Lower lobe of right lung (tissue), 2 donors: ENCODE measurements around the gene CXorf66. TPM values are rescaled to one million over a fixed set of nuclear protein-coding genes. Genes with fewer than 3 reads are reported as not detected.

Source experiments
- ATAC-seq, 2 donors: fragments of 200-7000 bp; cut with Tn5 transposase; one replicate each; pipeline ENCODE4 v1.9.1; 2020 to 2022; ENCODE audit warnings: mild to moderate bottlenecking in 2 of 2, moderate library complexity in 2 of 2
- DNase-seq: peaks from one replicate; pipeline ENCODE4 v3.0.0-alpha.2; 2020
- H3K27ac ChIP-seq: fragments of 200-600 bp; one replicate; pipeline ENCODE4 v1.8.0; 2022
- H3K27me3 ChIP-seq: fragments of 200-600 bp; one replicate; pipeline ENCODE4 v1.8.0; 2022; ENCODE audit warnings: low read depth
- H3K36me3 ChIP-seq: fragments of 200-600 bp; one replicate; pipeline ENCODE4 v1.8.0; 2022; ENCODE audit warnings: mild to moderate bottlenecking
- H3K4me1 ChIP-seq: fragments of 200-600 bp; one replicate; pipeline ENCODE4 v1.8.0; 2022
- H3K4me3 ChIP-seq: fragments of 200-600 bp; one replicate; pipeline ENCODE4 v1.8.0; 2022; ENCODE audit warnings: mild to moderate bottlenecking
- H3K9me3 ChIP-seq: fragments of 200-600 bp; one replicate; pipeline ENCODE4 v1.8.0; 2022
- CTCF ChIP-seq: fragments of 200-600 bp; IDR thresholded peaks from one replicate; pipeline ENCODE4 v1.8.0; 2022; ENCODE audit warnings: antibody characterized with exemption, mild to moderate bottlenecking
- intact Hi-C: fragments of 100-400 bp; cut with DNase I; formaldehyde crosslinking; loops from one replicate; pipeline ENCODE4 v1.11.0; 2022
- long read RNA-seq: library from polyadenylated mRNA; unstranded; transcript quantifications from one replicate; pipeline ENCODE4 v2.0.0, GENCODE V29; 2021
- total RNA-seq: library from RNA; stranded (reverse); fragmentation: NEBNext Ultra II Directional; extraction: Animal tissue kit (Norgen Biotek cat#: 25700); gene quantifications from one replicate; pipeline ENCODE4 v1.2.1, GENCODE V29; 2021
- donor health status: DM: no; HTN: yes; CAD: no; lungs with severe emphysema.

The CXorf66 gene
- not detected for total RNA-seq
- long read RNA-seq: 0 reads

GRCh38 chrX:139965421-139965820, at the start of gene CXorf66:
CXorf66 (minus strand) TSS chrX:139965521; CDS start chrX:139965496, 25 bp downstream.
- no peak within 1 kb of the TSS for H3K27ac ChIP-seq
- no peaks in the 10 kb centered on the region for H3K9me3 ChIP-seq
- DNase-seq (no peak), ATAC-seq (no peak)
- TF ChIP-seq CTCF: no peak
- no peaks in the 10 kb centered on the region for H3K27me3 ChIP-seq
- no peaks in the 10 kb centered on the region for H3K36me3 ChIP-seq
- no peaks in the 10 kb centered on the region for H3K4me1 ChIP-seq
- intact Hi-C loops: no loop called here
- H3K4me3 ChIP-seq: no peak within 1 kb of the TSS

DNA sequence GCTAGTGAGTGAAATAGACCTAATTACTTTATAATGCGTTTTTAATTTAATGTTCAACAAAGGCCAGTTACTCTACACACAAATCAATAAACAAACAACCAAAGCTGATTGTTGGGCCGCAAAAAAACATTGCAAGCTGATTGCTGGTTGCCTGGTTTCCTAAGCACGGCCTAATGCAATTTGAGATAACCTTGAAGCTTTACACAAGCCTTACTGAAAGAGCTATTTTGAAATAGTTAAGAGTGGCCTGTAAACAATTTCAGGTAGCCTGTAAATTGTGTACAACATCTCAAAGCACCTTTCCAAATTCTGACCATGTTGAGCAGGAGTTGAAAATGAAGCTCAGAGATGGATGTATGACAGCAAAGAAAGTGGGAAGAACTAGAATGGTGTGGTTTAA, 17.5 kb upstream of the CXorf66 start:
- Histone ChIP-seq H3K27me3 (no peaks in the 10 kb centered on the region), H3K4me3 (no peak overlapping the region), H3K4me1 (no peaks in the 10 kb centered on the region), H3K27ac (no peak overlapping the region), H3K36me3 (no peaks in the 10 kb centered on the region), H3K9me3 (no peaks in the 10 kb centered on the region)
- no peak for ATAC-seq
- TF ChIP-seq CTCF: no peak
- intact Hi-C loops: no loop called here
- DNase-seq: no peak

GRCh38 chrX:139974471-139974870, 9.2 kb upstream of the CXorf66 start:
- DNase-seq (no peak), ATAC-seq (no peak)
- H3K36me3 ChIP-seq: no peaks in the 10 kb centered on the region
- intact Hi-C loops: no loop called here
- no peak overlapping the region for H3K4me3 ChIP-seq
- no peak overlapping the region for H3K27ac ChIP-seq
- H3K9me3 ChIP-seq: no peaks in the 10 kb centered on the region
- H3K4me1 ChIP-seq: no peaks in the 10 kb centered on the region
- TF ChIP-seq CTCF: no peak
- no peaks in the 10 kb centered on the region for H3K27me3 ChIP-seq

DNA sequence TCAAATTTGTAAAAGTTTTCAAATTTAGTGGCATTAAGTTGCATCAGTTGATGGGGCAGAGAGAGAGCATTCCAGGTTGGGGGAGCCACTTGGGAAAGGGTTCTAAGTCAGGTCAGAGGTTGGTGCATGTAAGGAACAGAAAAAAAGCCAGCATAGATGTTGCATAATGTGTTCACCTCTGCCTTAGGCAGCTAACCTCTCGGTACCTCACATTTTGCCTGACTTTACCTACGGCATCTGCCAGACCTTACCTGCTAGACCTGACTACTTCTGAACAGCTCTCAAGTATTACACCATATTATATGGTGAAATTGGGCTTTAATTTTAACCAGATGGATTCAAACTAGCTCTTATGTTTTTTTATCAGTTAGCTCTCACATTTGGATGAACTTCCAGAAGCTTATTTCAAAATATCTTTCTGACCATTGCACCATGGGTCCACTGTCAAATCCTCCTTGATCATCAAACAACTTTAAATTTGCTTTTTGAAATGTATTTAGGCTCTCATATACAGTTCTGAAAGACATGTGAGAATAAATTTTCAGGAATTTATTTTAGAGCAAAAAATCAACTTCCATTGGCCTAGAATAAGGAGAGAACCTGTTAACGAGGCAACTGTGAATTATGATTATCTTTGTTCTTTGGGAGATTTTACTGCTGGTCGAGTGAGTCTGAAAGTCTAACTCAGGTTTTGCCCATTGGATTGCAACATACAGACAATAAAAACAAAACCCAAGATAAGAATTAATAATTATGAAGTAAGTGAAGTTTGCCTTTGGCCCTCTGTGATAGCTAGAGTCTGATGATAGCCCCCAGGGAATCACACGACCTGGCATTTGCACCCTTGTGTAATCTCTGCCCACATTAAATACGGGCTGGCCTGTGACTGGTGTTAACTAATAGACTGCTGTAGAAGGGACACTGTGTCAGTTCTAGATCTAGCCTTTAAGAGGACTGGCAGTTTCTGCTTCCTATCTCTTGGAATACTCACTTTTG, 7.6 kb upstream of the CXorf66 start:
- no peaks in the 10 kb centered on the region for H3K27me3 ChIP-seq
- TF ChIP-seq CTCF: no peak
- H3K4me1 ChIP-seq: no peaks in the 10 kb centered on the region
- ATAC-seq (no peak), DNase-seq (no peak)
- no peak overlapping the region for H3K4me3 ChIP-seq
- H3K36me3 ChIP-seq: no peaks in the 10 kb centered on the region
- no peaks in the 10 kb centered on the region for H3K9me3 ChIP-seq
- intact Hi-C loops: no loop called here
- H3K27ac ChIP-seq: no peak overlapping the region

DNA sequence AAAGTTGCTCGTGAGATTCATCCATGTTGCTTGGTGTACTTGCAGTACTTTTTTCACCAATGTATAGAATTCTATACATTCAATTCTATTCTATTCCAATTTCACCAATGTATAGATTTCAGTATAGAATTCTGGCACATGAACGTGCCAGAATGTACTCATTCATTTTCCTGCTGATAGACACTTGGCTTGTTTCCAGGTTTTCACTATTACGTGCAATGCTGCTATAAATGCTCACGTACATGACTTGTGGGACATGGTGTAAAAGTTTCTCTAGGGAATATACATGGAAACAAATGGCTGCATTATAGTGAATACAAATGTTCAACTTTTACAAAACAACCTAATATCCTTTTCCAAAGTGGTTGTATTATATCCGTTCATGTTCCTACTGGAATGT, 6.8 kb upstream of the CXorf66 start:
- intact Hi-C loops: no loop called here
- Histone ChIP-seq H3K4me1 (no peaks in the 10 kb centered on the region), H3K27me3 (no peaks in the 10 kb centered on the region), H3K9me3 (no peaks in the 10 kb centered on the region), H3K4me3 (no peak overlapping the region), H3K36me3 (no peaks in the 10 kb centered on the region), H3K27ac (no peak overlapping the region)
- no peak for ATAC-seq
- DNase-seq: no peak
- no peak for TF ChIP-seq CTCF
